ENCODE results near the gene UBE4A. TPM values are rescaled to one million over a fixed set of nuclear protein-coding genes. Genes with fewer than 3 reads are reported as not detected.

UBE4A gene
- total and polyA plus RNA-seq, 2 donors (not counting 3 experiments of a cell fraction or from before 2014, with no cell fraction given): 13.3 to 40.2 TPM

- dilution Hi-C loops (cut with MboI; ENCODE audit: extremely low pct_ligation_motif_present, low sequenced_read_pairs): loop anchor here (25.0 kb wide), 1 partner anchor 90 kb away; no protein-coding TSS in a partner anchor
These were observed 38.0 kb downstream of the UBE4A start for GRCh38 chr11:118397448-118397847.

More at GRCh38 chr11:118397448-118397847, 38.0 kb downstream of the UBE4A start:
- Histone ChIP-seq H3K9me3 (replicated peaks; ENCODE audit: control insufficient read depth, insufficient read depth, low read length) (no peaks in the 10 kb centered on the region), H3K9ac (replicated peaks; ENCODE audit: extremely low read depth, insufficient read depth, low read length) (no peak overlapping the region), H3K27ac (ENCODE audit: insufficient read depth, low read depth, low read length) (no peak overlapping the region), H3K79me2 (ENCODE audit: control insufficient read depth, insufficient read depth, low read length) (peaks cover 10% of the 10 kb centered on the region), H3K4me1 (ENCODE audit: control insufficient read depth, extremely low read depth, insufficient read depth, low read length) (peaks cover 4% of the 10 kb centered on the region), H3K36me3 (ENCODE audit: control insufficient read depth in 2 of 2, extremely low read depth in 1 of 2, insufficient read depth in 2 of 2, low read length in 2 of 2) (peaks cover 3 to 6% of the 10 kb centered on the region in 2 experiments), H3K9me1 (replicated peaks; ENCODE audit: control insufficient read depth, extremely low read depth, insufficient read depth, low read length) (no peaks in the 10 kb centered on the region), H3K4me3 (replicated peaks in 1 of 3; ENCODE audit: insufficient read depth in 1 of 3, low read depth in 1 of 3, low read length in 3 of 3) (no peak overlapping the region), H2AFZ (ENCODE audit: low read depth, low read length) (no peak overlapping the region), H3K4me2 (ENCODE audit: insufficient read depth, low read length) (no peak overlapping the region), H3K27me3 (ENCODE audit: control insufficient read depth in 2 of 2, insufficient read depth in 2 of 2, low read length in 2 of 2) (no peaks in the 10 kb centered on the region), H4K20me1 (replicated peaks; ENCODE audit: control insufficient read depth, extremely low read depth, insufficient read depth, low read length) (no peaks in the 10 kb centered on the region)
- DNase-seq (ENCODE audit: low read depth, low spot score) (no peak), FAIRE-seq (no peak)
- intact Hi-C loops (cut with micrococcal nuclease): no loop called here
- no TSS peak for BruUV-seq (replicated peaks)
- ChIA-PET CTCF (interaction anchor here (0.8 to 1.3 kb wide), 5 partner anchors 9 to 112 kb away, joined by 3 to 4 read pairs (median 3); no protein-coding TSS in a partner anchor), POLR2A (no interaction called here)
- TF ChIP-seq POLR2A (IDR thresholded peaks at IDR 0.05; ENCODE audit: low read depth, low read length): no peak
- no peak for TF ChIP-seq CTCF (IDR thresholded peaks at IDR 0.05; ENCODE audit: extremely low read depth in 1 of 2, insufficient read depth in 1 of 2, low read depth in 1 of 2, low read length in 2 of 2)
- TF ChIP-seq MAX (IDR thresholded peaks at IDR 0.05; ENCODE audit: insufficient read depth, insufficient read length): no peak
- TF ChIP-seq MYC (IDR thresholded peaks at IDR 0.05; ENCODE audit: low read depth, low read length): no peak
- TF ChIP-seq GATA2 (IDR thresholded peaks at IDR 0.05; ENCODE audit: insufficient read depth, insufficient read length, low read depth, low read length): no peak
- TF ChIP-seq JUN (IDR thresholded peaks at IDR 0.05; ENCODE audit: borderline replicate concordance, insufficient read depth, insufficient read length, low read depth): no peak
- no peak for TF ChIP-seq POLR2AphosphoS5 (IDR thresholded peaks at IDR 0.05; ENCODE audit: insufficient read depth, low read depth, low read length)
- TF ChIP-seq FOS (IDR thresholded peaks at IDR 0.05; ENCODE audit: borderline replicate concordance, insufficient read depth, low read length): no peak
- TF ChIP-seq EZH2 (IDR thresholded peaks at IDR 0.05; ENCODE audit: borderline replicate concordance, low read depth, low read length, severe bottlenecking): no peak

Measured in endothelial cell of umbilical vein (primary cell).